NCI-H2171 treated with DMSO at 0.1 percent for 48 hours (cell line): ENCODE measurements around the gene KIAA1671.

Experiments
- DNase-seq: peaks from one replicate; lab custom pipeline; 2025; lab: John Stamatoyannopoulos, UW

The KIAA1671 gene

DNA sequence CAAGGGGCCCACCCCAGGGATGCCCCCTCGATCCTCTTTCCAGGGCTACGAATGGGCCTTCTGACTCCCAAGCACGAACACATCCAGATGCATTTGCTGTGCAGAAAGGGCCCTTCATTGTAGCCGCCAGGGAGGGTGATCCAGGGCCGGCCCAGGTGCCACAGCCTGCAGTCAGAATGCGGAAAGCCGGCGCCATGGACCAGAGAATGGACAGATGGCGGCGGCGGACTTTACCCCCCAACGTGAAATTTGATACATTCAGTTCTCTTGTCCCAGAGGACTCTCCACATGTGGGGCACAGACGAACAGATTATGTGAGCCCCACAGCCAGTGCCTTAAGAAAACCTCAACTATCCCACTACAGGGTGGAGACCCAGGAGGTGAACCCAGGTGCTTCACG is 87.2 kb downstream of the KIAA1671 start:
- peak; percentile 85 for DNase-seq

DNA sequence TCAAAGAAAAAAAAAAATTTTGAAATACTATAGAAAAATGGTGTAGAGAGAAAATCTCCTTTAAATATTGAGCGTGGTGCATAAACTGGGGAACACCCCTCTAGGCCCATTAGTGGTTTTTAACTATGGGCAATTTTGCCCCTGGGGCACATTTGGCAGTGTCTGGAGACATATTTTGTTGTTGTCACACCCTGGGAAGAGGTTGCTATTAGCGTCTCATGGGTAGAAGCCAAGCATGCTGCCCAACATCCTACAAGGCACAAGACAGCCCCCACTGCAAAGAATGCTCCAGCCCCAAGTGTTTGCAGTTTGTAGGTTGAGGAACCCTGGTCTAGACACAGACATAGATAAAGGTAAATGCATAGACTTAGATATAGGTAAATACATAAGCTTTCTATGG is 92.6 kb downstream of the KIAA1671 start:
- no peak for DNase-seq

DNA sequence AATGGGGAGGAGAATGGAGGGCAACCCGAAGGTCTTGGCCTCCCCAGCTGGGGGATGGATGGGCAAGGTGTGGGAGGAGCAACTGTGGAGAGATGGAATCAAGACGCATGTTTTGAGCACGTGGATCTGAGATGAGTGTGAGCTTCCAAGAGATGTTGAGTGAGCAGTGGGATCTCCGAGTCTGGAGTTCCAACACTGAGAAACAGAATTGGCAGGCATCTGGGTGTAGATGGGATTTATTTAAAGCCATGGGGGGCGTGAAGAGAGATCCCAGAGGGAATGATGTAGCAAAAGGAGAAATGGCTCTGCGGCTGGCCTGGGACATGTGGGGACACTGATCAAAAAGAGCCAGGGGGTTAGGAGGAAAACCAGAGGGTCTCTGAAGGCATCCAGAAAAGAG is 95.6 kb downstream of the KIAA1671 start:
- no peak for DNase-seq

DNA sequence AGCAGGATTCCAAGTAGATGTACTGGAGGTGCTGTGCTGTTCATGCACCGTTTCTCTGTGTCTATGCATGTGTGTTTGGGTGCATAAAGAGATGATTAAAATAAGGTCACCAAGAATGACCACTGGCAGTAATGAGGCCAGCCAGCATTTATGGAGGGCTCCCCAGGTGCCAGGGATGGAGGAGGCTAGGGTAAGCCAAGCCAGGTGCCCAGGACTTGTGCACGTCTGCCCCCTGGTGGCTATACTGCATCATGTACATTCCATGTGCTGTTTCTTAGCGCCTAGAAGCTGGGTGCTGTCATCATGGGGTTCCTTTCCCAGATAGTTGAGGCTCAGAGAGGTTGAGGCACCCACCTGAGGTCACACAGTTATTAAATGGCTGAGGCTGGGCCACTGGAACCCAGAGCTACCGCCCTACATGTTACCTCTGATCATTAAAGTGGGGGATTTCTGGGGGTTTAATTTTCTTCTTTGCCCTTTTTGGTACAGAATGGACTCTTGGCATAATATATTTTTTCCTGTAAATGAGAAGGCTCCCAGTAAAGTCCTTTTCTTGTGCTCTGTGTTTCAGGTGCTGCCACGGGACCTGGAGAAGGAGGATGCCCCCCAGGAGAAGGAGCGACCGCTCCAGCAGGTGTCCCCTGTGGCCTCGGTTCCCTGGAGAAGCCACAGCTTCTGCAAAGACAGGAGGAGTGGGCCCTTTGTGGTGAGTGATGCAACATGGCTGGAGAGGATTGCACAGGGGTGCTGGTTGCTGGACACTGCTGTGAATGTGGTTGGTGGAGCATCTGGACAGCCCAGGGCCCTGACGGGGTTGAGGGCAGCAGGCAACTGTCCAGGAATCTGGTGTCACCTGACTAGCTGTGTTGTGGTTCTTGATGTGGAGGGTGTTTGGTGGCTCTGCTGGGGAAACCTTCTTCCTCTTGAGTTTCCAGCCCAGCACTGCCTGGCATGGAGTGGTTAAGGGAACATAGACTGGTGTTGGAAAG is 96.4 kb downstream of the KIAA1671 start:
- peak; percentile 61 for DNase-seq

DNA sequence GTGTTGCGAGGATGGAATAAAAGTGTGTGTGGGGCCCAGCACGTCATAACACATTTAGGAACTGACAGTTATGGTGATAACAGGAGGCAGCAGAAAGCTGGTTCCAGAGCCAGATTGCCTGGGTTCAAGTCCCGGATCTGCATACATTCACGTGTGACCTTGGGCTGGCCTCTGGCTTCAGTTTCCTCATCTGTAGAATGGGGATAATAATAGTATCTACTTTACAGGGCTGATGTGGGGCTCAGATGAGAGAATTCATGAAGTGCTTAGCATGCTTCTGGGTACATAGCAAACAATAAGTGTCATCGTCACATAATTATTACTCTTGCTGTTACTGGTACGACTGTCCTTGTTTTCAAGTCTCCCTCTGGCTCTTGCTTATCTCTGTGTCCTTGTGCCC is 97.3 kb downstream of the KIAA1671 start:
- no peak for DNase-seq

DNA sequence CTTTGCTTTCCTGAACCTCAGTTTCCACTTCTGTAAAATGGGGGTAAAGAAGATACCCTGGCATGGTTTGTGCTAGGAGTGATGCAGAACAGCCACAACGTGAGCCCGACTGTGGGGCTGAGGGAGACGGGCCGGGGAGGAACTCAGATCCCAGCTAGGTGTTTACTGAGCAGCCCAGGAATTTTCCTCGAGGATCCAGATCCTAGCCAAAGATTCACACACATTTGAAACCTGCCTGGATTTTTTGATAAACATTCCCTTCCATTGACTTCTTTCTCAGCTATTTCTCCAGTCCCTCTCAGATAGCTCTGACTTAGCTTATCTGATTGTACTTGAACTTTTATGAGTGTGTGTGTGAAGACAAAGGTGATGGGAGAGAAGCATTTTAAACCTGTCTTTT is 98.0 kb downstream of the KIAA1671 start:
- no peak for DNase-seq

DNA sequence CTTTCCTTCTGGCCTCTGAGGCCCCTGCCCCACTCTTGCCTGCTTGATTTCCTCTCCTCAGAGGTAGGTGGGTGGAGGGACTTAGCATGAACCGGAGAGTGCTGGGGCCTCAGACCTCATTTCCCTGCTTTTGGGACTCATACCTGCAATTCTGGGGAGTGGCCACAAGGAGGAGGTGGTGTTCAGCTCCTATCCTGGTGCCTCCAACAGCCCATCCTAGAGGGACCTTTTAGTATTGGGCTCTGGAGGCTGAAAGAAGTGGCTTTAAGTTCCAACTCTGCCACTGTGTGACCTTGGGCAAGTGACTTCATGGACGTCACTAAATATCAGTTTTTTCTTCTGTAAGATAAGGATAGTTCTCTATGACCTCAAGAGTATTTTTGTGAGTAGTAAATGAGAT is 98.6 kb downstream of the KIAA1671 start:
- no peak for DNase-seq

DNA sequence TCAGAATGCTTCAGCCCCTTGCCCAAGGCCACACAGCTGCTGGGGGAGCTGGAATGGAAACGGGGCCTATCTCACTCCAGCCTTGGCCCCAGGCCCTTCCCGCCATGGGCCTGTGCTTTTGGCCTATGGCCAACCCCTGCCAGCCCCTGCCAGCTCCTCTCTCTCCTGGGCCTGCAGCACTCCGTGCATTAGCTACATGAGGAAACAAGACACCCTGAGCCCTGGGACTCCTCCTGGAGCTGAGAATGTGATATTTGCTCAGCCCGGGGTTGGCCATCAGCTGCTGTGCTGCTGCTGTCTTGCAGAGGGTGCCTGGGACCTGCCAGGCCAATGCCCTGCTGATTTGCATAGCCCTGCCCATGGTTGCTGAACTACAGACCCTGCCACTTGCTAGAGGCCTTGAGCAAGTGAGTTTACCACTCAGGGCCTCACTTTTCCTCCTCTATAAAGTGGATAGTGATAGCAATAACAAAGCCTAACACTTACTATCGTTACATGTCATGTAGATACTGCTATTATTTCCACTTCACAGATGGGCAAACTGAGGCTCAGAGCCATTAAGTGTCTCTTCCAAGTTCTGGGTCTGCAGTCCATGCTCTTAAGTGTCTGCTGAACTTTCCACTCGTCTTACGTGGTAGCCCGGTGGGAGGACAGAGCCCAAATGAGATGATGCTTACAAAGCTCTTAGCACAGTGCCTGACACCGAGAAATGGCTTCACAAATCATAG is 99.6 kb downstream of the KIAA1671 start:
- peak; percentile 90 for DNase-seq

DNA sequence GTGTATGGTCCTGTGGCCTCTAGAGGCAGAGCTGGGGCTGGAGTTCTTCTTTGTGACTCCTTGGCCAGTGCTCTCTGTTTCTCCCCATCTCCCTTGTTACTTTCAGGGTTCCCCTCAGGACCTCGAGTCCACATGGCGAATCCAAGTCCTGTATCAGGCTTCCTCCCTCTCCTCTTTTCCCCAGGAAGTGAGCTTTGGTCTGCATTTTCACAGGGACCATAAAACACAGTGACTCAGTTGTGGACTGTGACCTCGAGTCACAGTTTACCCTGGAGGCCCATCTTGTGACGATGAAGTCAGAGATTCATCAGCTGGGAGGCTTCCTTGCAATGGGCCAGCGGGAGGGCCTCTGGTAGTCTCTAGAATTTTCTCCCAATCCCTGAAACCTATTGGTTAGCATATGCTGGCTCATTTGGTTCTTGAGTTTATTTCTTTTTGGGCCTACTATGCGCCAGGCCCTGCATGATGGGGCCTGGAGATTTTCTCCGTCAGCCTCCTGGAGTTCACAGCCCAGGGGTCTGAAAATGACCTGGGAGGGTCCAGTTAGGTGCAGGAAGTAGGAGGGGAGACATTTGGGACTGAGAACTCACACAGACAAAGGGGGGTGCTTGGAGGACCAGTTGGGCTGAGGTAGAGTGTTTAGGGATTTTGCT is 100.8 kb downstream of the KIAA1671 start:
- no peak for DNase-seq

DNA sequence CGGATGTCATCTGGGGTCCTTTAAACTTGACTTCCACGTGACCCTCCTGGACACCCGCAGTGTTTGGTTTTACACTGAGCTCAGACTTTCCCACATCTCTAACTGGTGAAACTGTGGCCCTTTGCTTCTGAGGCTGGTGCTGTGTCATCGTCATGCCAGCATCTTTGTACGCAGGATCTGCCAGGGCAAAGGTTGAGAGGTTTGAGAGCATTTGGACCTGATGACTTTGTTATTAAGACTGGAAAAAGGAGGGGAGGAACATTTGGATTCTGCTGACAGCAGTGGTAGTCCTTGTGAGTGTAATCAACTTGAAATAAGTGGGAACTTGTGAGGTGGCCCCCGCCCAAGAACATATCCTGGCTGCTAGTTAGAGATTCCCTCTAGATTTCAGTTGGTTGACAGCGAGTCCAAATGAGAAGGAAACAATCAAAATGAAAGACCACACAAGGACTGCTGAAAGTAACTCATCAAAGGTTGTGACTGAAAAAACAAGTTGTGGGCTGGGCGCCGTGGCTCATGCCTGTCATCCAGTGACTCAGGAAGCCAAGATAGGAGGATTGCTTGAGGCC is 102.5 kb downstream of the KIAA1671 start:
- DNase-seq: peak; percentile 77

DNA sequence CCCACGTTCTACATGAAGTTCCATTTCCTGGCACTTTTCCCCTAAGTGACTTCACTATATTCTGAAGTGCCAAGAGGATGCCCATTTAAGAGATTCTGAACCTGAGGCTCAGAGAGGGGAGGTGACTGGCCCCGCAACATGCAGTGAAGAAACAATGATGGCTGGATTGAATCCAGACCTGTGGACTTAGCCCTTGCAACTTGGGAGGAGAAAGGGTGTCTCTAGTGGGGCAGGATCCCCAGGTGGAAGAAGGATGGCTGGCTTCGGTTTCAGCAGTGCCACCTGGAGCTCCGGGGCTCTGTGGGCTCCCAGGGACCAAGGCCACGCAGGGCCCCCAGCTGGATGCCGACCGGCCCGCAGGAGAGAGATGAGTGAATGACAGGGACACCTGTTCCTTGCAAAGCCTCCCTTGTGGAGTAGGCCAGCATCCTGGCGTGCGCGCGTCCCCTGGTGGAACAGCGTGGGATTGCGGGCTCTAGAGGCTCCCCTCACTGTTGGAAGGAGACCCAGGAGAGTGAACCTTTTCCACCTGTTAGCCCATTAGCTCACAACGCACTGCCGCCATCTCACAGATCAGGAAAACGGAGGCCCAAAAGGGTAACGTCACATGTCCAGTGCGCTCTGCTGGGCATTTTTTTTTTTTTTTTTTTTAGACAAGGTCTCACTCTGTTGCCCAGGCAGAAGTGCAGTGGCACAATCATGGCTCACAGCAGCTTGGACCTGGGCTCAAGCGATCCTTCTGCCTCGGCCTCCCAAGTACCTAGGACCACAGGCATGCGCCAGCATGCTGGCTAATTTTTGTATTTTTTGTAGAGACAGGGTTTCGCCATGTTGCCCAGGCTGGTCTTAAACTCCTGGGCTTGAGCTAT is 104.7 kb downstream of the KIAA1671 start:
- DNase-seq: peak; percentile 75

DNA sequence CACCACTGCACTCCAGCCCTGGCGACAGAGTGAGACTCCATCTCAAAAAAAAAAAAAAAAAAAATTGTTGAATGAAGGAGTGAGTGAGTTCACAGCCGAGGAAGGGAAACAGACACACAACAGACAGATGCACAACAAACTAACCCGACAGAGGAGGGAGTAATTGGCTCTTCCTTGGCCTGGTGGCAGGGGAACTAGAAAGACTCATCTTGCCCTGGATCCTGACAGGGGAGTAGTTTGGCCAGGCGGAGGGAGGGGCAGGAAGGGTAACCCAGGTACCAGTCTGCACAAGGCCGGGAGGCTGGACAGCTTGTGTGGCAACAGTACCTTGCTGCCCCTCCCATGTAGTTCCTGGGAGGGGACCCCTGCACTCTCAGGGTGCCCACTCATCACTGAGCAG is 106.9 kb downstream of the KIAA1671 start:
- no peak for DNase-seq

DNA sequence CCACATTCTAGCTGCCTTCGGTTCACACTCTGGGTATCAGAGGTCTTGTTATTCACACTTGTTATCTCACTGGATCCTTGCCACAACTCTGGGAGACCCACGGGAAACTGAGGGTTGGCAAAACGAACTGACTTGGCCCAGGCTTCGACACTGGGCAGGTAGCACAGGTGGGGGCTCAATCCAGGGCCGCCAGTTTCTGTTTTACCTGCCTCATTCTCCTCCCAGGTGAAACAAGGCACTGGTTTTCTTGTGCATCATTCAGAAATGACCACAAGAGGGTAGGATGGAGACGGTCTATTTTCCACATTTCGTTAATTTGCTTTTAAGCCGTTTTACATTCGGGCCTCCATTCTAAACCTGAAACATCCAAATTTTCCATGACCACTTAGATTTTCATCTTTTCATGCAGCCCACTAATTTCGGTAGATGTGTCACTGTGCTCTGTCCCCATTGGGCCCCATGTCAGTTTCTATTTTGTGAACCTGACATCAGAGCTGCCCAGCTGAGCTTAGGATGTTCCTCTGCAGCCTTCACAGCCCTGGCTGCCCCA is 108.1 kb downstream of the KIAA1671 start:
- no peak for DNase-seq

DNA sequence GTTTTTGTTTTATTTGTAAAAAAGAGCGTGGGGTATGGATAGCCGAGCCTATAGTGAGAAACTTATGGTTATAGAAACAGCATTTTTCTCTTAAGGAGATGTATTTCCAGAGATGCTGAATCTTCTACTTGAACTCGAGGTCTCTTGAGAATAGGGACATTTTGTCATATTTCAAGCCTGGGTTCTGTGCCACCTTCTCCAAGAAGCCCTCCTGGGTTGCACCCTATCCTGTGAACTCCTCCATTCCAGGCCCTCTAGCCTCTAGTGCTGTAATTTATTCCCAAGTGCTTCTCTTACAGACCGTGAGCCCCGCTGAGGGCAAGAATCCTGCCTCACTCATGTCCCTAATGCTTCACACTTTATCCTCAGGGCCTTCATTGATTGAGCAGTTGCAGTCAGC is 108.6 kb downstream of the KIAA1671 start:
- DNase-seq: no peak

DNA sequence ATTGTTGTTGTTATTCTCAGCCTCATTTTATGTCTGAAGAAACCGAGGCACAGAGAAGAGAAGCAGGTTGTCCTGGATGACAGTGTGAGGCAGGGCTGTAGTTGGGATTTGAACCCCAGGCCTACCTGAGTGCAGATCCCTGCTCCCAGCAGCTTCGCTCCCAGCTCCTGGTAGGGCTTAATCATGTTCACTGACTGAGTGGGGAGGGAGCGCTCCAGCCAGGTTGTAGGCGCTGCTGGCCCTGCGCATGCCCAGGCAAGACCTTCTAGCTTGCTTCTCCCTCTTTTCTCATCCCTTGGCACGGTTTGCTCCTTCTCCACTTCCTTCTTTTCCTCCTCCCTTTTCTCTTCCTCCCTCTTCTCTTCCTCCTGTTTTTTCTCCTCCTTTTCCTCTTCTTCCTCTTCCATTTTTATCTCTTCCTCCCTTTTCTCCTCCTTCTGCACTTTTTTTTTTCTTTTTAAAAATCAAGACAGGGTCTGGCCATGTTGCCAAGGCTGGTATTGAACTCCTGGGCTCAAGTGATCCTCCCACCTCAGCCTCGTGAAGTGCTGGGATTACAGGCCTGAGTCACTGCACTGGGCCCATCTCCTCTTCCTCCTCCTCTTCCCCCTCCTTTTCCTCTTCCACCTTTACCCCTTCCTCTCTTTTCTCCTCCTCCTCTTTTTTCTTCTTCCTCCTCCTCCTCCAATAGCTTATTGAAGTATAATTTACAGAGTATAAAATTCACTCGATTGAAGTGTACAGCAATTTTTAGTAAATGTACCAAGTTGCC is 109.3 kb downstream of the KIAA1671 start:
- DNase-seq: no peak

DNA sequence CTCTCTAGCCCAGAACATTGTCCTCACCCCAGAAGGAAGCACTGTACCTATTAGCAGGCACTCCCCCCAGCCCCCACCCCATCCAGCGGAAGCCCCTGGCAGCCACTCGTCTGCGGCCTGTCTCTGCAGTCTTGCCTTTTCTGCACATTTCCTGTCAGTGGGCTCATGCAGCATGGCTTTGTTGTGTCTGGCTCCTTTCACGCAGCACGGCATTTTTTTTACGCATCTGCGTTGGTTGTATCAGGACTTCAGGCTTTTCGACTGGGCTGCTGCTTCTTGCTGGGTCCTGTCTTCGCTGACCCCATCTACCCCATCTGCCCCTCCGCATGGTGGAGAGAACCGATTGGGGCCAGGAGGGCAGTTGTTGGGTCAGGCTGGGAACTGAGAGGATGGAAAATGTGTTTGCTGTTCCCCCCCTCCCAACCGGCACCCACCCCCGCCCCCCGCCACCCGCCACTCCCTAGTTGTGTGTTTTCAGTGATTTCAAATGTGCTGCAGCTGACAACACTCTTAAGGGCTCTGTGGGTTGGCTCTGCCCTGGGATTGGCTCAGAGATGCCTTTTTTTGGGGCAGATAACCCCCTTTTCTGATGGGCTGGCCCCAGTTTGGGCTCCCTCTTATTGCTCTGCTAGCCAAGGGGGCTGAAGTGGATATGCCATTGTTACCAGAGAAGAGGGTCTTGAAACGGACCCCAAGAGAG is 110.0 kb downstream of the KIAA1671 start:
- peak; percentile 82 for DNase-seq

DNA sequence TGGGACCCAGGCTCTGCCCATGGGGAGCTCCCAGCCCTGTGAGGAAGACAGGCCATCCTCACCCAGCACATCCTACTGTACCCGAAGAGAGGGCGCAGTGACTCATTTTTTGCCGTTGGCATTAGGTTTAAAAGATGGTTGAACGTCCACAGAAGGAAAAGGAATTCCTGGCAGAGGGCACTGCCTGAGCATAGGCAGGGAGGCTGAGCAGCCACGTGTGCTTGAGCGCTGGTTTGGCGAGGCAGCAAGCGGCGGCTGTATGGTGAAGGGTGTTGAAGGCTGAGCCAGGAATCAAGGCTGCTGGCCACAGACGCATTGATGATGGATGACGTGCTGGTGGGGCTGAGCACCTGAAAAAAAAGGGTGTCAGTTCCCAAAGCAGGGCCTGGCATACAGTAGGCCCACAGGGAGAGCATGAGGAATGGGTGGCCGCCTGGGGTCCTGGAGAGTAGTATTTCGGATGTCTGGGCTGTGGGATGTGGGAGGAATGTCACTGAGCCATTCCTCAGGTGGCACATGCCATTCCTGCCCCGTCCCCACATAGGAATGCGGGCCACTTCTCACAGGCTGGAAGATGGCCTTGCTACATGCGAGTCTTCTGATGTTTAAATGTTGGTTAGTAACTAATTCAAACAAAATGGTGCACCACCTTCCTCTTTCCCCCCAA is 112.5 kb downstream of the KIAA1671 start:
- no peak for DNase-seq

DNA sequence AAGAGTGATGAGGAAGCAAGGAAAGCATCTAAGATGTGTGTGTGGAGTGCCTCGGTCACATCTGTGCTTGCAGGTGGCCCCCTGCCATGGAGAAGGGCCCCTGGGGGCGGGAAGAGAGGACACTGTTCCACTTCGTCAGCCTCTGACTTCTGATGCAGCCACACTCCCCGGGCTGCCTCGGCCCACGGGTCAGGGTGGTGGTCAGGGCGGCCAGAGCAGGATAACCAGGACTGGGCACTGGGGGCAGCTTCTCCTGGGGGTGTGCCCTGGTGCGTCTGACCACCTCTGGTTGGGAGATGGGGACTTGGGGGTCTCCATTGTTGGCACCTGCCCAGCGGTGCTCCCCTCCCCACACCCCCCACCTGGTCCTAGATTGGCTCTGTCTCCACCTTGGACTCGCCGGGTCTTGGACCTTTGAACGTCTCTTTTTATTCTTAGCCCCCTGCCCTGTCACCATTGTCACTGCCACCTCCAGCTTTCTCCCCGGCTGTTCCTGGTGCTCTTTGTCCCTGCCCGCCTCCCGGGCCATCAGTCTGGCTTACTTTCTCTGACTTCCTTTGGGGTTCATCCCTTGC is 114.4 kb downstream of the KIAA1671 start:
- DNase-seq: no peak
